GM21528 (cell line): ENCODE results near the gene PODNL1.
"Not testable (repeated sequence)": the region's sequence is repeated elsewhere in the genome, so short reads cannot be mapped to it uniquely, and the experiment has no call there.

Experiments used
- ATAC-seq: cut with Tn5 transposase; IDR thresholded peaks from one replicate; pipeline ENCODE4 v1.9.1; 2021; ENCODE audit warnings: mild to moderate bottlenecking, moderate library complexity; ENCODE audit not compliant: unreplicated experiment, low FRiP score

Gene PODNL1

GRCh38 chr19:13931391-13932148 lies 6.6 kb downstream of the PODNL1 start:
- no peak for ATAC-seq

- ATAC-seq, result no peak
Measured at GRCh38 chr19:13930402-13930801, 7.8 kb downstream of the PODNL1 start.

- ATAC-seq, result no peak
Measured at GRCh38 chr19:13929956-13930355, 8.3 kb downstream of the PODNL1 start.

- ATAC-seq, result no peak
Measured at GRCh38 chr19:13929340-13929739, 8.9 kb downstream of the PODNL1 start.

GRCh38 chr19:13926715-13927114 lies 11.5 kb downstream of the PODNL1 start:
- no peak for ATAC-seq

GRCh38 chr19:13926010-13926409 lies 12.2 kb downstream of the PODNL1 start:
- no peak for ATAC-seq

- ATAC-seq, result no peak
Measured at GRCh38 chr19:13923194-13923987, 14.8 kb downstream of the PODNL1 start.

GRCh38 chr19:13922118-13922517 lies 16.1 kb downstream of the PODNL1 start:
- ATAC-seq, result not testable (repeated sequence)

- ATAC-seq, result no peak
Measured at GRCh38 chr19:13920940-13921747, 17.1 kb downstream of the PODNL1 start.

GRCh38 chr19:13920524-13920923 lies 17.7 kb downstream of the PODNL1 start:
- ATAC-seq, result no peak

GRCh38 chr19:13918726-13919411 lies 19.3 kb downstream of the PODNL1 start:
- no peak for ATAC-seq

GRCh38 chr19:13917888-13918406 lies 20.3 kb downstream of the PODNL1 start:
- ATAC-seq, result no peak

GRCh38 chr19:13914777-13915176 lies 23.4 kb downstream of the PODNL1 start:
- ATAC-seq, result no peak

GRCh38 chr19:13913352-13913751 lies 24.9 kb downstream of the PODNL1 start:
- no peak for ATAC-seq

- ATAC-seq, result no peak
Measured at GRCh38 chr19:13909430-13909829, 28.8 kb downstream of the PODNL1 start.

GRCh38 chr19:13908674-13909073 lies 29.5 kb downstream of the PODNL1 start:
- ATAC-seq, result no peak

GRCh38 chr19:13906910-13907309 lies 31.3 kb downstream of the PODNL1 start:
- ATAC-seq, result no peak

GRCh38 chr19:13906521-13906904 lies 31.7 kb downstream of the PODNL1 start:
- peak; percentile 46 for ATAC-seq

GRCh38 chr19:13905634-13906520 lies 32.3 kb downstream of the PODNL1 start, which contains the start of the genes BRME1 and CC2D1A:
Gene BRME1, minus strand, starts transcription at chr19:13906117. Its CDS starts 1,225 bp downstream, at chr19:13904892.
Gene CC2D1A, plus strand, starts transcription at chr19:13906201. Its CDS starts 241 bp downstream, at chr19:13906442.
- ATAC-seq, result peak; percentile 82
